Sigmoid colon (tissue), 4 donors: ENCODE measurements around the gene MRPL14.

Experiments used
- CTCF ChIP-seq, 4 experiments: fragments of 450-650 bp in 3 of 4; fragments of 200-600 bp in 1 of 4; IDR thresholded peaks; one replicate each; pipeline ENCODE4 v1.5.1; 2016 to 2019; ENCODE audit warnings: antibody characterized with exemption in 4 of 4, mild to moderate bottlenecking in 3 of 4, moderate library complexity in 2 of 4
- EP300 ChIP-seq, 4 donors: sonication (generic); formaldehyde crosslinking; IDR thresholded peaks; one replicate each; pipeline ENCODE4 v1.6.1; 2017; ENCODE audit warnings: antibody characterized with exemption in 4 of 4
- POLR2A ChIP-seq, 2 donors: fragments of 450-650 bp; IDR thresholded peaks; one replicate each; pipeline ENCODE4 v1.6.1; 2016; ENCODE audit warnings: antibody characterized with exemption in 2 of 2, mild to moderate bottlenecking in 2 of 2, moderate library complexity in 2 of 2
- POLR2AphosphoS5 ChIP-seq, 4 donors: sonication (generic); formaldehyde crosslinking; IDR thresholded peaks; one replicate each; pipeline ENCODE4 v1.6.1; 2017; ENCODE audit warnings: antibody characterized with exemption in 4 of 4

GRCh38 chr6:44077214-44077946 lies 49.9 kb downstream of the MRPL14 start:
- TF ChIP-seq POLR2A (IDR thresholded peaks at IDR 0.05) (no peak), CTCF (IDR thresholded peaks at IDR 0.05) (no peak), EP300 (IDR thresholded peaks at IDR 0.05) (no peak), POLR2AphosphoS5 (IDR thresholded peaks at IDR 0.05) (no peak)
